H9 (cell line): ENCODE measurements around the gene STRN. TPM values are rescaled to one million over a fixed set of nuclear protein-coding genes. Genes with fewer than 3 reads are reported as not detected.

Experiments used
- DNase-seq: peaks from one replicate; pipeline ENCODE4 v3.0.0-alpha.2; 2017
- H2AFZ ChIP-seq: one replicate; pipeline ENCODE4 v1.6.1; 2013; ENCODE audit warnings: mild to moderate bottlenecking, low read length, control low read depth, moderate library complexity
- H2AK5ac ChIP-seq: 2 replicates; pipeline ENCODE4 v1.6.1; 2013; ENCODE audit warnings: low read length, control low read depth, mixed read lengths; ENCODE audit not compliant: insufficient read length
- H2BK120ac ChIP-seq: one replicate; pipeline ENCODE4 v1.6.1; 2013; ENCODE audit warnings: low read depth, mild to moderate bottlenecking, low read length, control low read depth, inconsistent platforms; ENCODE audit not compliant: poor library complexity, severe bottlenecking
- H2BK12ac ChIP-seq: 2 replicates; pipeline ENCODE4 v1.6.1; 2013; ENCODE audit warnings: low read length, control low read depth, mixed read lengths, low read depth; ENCODE audit not compliant: insufficient read length
- H2BK15ac ChIP-seq: 2 replicates; pipeline ENCODE4 v1.6.1; 2013; ENCODE audit warnings: low read depth, low read length, control low read depth
- H2BK20ac ChIP-seq: one replicate; pipeline ENCODE4 v1.6.1; 2013; ENCODE audit warnings: low read depth, mild to moderate bottlenecking, low read length, control low read depth, inconsistent platforms; ENCODE audit not compliant: poor library complexity, severe bottlenecking
- H2BK5ac ChIP-seq: 2 replicates; pipeline ENCODE4 v1.6.1; 2013; ENCODE audit warnings: low read length, control low read depth, mixed read lengths; ENCODE audit not compliant: insufficient read length
- H3K14ac ChIP-seq: 2 replicates; pipeline ENCODE4 v1.6.1; 2013; ENCODE audit warnings: low read length, control low read depth; ENCODE audit not compliant: insufficient read depth
- H3K18ac ChIP-seq: 2 replicates; pipeline ENCODE4 v1.6.1; 2013; ENCODE audit warnings: low read depth, mild to moderate bottlenecking, mixed read lengths, low read length, control low read depth; ENCODE audit not compliant: insufficient read length
- H3K23ac ChIP-seq: 2 replicates; pipeline ENCODE4 v1.6.1; 2013; ENCODE audit warnings: low read length, control low read depth, mixed read lengths, low read depth; ENCODE audit not compliant: insufficient read length
- H3K23me2 ChIP-seq: 2 replicates; pipeline ENCODE4 v1.6.1; 2013; ENCODE audit warnings: low read depth, mild to moderate bottlenecking, mixed read lengths, low read length, control low read depth; ENCODE audit not compliant: insufficient read length, poor library complexity, severe bottlenecking
- H3K27ac ChIP-seq: 2 replicates; pipeline ENCODE4 v1.5.1; 2013; ENCODE audit warnings: low read length, control low read depth, mixed read lengths, low read depth; ENCODE audit not compliant: insufficient read length
- H3K27me3 ChIP-seq: 2 replicates; pipeline ENCODE4 v1.6.1; 2013; ENCODE audit warnings: low read length, control low read depth, inconsistent platforms; ENCODE audit not compliant: insufficient read depth
- H3K4ac ChIP-seq: 2 replicates; pipeline ENCODE4 v1.6.1; 2013; ENCODE audit warnings: low read depth, mild to moderate bottlenecking, control low read depth, inconsistent platforms, low read length, moderate library complexity
- H3K4me1 ChIP-seq: 2 replicates; pipeline ENCODE4 v1.6.1; 2013; ENCODE audit warnings: low read length, control low read depth, inconsistent platforms; ENCODE audit not compliant: insufficient read depth
- H3K4me2 ChIP-seq: 2 replicates; pipeline ENCODE4 v1.6.1; 2013; ENCODE audit warnings: low read length, control low read depth, mixed read lengths; ENCODE audit not compliant: insufficient read length, insufficient read depth
- H3K56ac ChIP-seq: 2 replicates; pipeline ENCODE4 v1.6.1; 2013; ENCODE audit warnings: low read depth, mild to moderate bottlenecking, mixed read lengths, low read length, control low read depth; ENCODE audit not compliant: insufficient read length
- H3K79me1 ChIP-seq: 2 replicates; pipeline ENCODE4 v1.6.1; 2013; ENCODE audit warnings: low read depth, mild to moderate bottlenecking, moderate library complexity, low read length, control low read depth, inconsistent platforms; ENCODE audit not compliant: insufficient read depth, poor library complexity, severe bottlenecking
- H3K79me2 ChIP-seq: 2 replicates; pipeline ENCODE4 v1.6.1; 2013; ENCODE audit warnings: low read length, control low read depth, inconsistent platforms; ENCODE audit not compliant: insufficient read depth
- H3K9ac ChIP-seq: 2 replicates; pipeline ENCODE4 v1.6.1; 2013; ENCODE audit warnings: low read length, control low read depth, mixed read lengths; ENCODE audit not compliant: insufficient read length; ENCODE audit errors: extremely low read depth
- H3K9me3 ChIP-seq: one replicate; pipeline ENCODE4 v1.6.1; 2013; ENCODE audit warnings: low read depth, low read length, inconsistent platforms; ENCODE audit not compliant: control insufficient read depth
- H3T11ph ChIP-seq: one replicate; pipeline ENCODE4 v1.6.1; 2013; ENCODE audit warnings: mild to moderate bottlenecking, low read length, control low read depth, inconsistent platforms
- H4K20me1 ChIP-seq: one replicate; pipeline ENCODE4 v1.6.1; 2013; ENCODE audit not compliant: control insufficient read depth, insufficient read length, insufficient read depth
- H4K5ac ChIP-seq: 2 replicates; pipeline ENCODE4 v1.6.1; 2013; ENCODE audit warnings: low read depth, mild to moderate bottlenecking, mixed read lengths, low read length, control low read depth; ENCODE audit not compliant: insufficient read length
- H4K8ac ChIP-seq: replicated peaks from 2 replicates; pipeline ENCODE4 v1.6.1; 2013; ENCODE audit warnings: low read length, control low read depth, mixed read lengths, low read depth; ENCODE audit not compliant: insufficient read length
- H4K91ac ChIP-seq: 2 replicates; pipeline ENCODE4 v1.6.1; 2013; ENCODE audit warnings: low read depth, mild to moderate bottlenecking, moderate library complexity, mixed read lengths, low read length, control low read depth; ENCODE audit not compliant: insufficient read length
- H3K27ac Mint-ChIP-seq, 3 experiments: 2 replicates in 2 of 3; 3 replicates in 1 of 3; pipeline ENCODE4 v1.8.0; 2020 to 2021; ENCODE audit warnings: mixed read lengths in 3 of 3, mild to moderate bottlenecking in 1 of 3, moderate library complexity in 1 of 3
- H3K27me3 Mint-ChIP-seq: 2 replicates; pipeline ENCODE4 v1.8.0; 2021; ENCODE audit warnings: low read depth, mild to moderate bottlenecking, moderate library complexity, mixed read lengths
- H3K36me3 Mint-ChIP-seq, 3 experiments: 2 replicates in 2 of 3; 3 replicates in 1 of 3; pipeline ENCODE4 v1.8.0; 2020 to 2021; ENCODE audit warnings: low read depth in 3 of 3, mixed read lengths in 3 of 3; ENCODE audit not compliant: insufficient read depth in 1 of 3
- H3K4me1 Mint-ChIP-seq, 2 experiments: 2 replicates each; pipeline ENCODE4 v1.8.0; 2020; ENCODE audit warnings: mixed read lengths in 2 of 2
- H3K4me3 Mint-ChIP-seq, 2 experiments: 2 replicates in 1 of 2; 3 replicates in 1 of 2; pipeline ENCODE4 v1.8.0; 2020 to 2021; ENCODE audit warnings: mild to moderate bottlenecking in 2 of 2, mixed read lengths in 2 of 2, moderate library complexity in 1 of 2
- H3K9me3 Mint-ChIP-seq, 2 experiments: 2 replicates in 1 of 2; 3 replicates in 1 of 2; pipeline ENCODE4 v1.8.0; 2020; ENCODE audit warnings: mild to moderate bottlenecking in 2 of 2, mixed read lengths in 2 of 2, moderate library complexity in 1 of 2
- WGBS: extraction: QIAGEN DNeasy Blood & Tissue Kit; methylation state at CpG from one replicate; pipeline ENCODE4 v1.1.7; 2013; ENCODE audit warnings: missing lambda C conversion rate, low lambda C conversion rate, mixed read lengths; ENCODE audit not compliant: insufficient read length; ENCODE audit errors: extremely low coverage; 5-methylcytosine and 5-hydroxymethylcytosine counted together
- total RNA-seq: library from RNA; stranded (reverse); gene quantifications from 2 replicates; pipeline ENCODE4 v1.2.1, GENCODE V29; 2021
- TF ChIP-seq, protein P1 (sequence below): fragments of 200-600 bp; sonication (generic); conservative IDR thresholded peaks from 3 replicates; pipeline ENCODE4 v1.8.0; 2021; ENCODE audit warnings: antibody characterized with exemption, mild to moderate bottlenecking

Gene STRN
- total RNA-seq, 1 experiment from 2014 or later: 31.7 TPM

DNA sequence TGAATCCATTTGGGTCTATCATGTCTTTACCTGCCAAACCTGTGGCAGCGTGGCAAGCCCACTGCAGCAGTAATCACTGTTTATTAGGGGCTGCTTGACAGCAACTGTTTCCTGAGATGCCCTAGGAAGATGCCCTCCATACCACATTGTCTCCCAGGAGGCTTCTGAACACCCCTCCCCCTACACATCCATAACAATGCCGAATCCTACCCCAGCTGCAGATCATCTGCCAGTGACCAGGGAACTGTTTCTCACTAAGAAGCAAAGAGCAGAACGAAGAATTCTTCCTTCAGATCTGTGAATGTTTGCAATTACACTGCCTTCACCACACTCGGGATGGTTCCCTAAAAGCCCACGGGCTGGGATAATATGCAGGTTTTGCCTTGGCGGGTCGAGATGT, 142.1 kb downstream of the STRN start:
- H3T11ph ChIP-seq: no peak overlapping the region
- no peak overlapping the region for H3K23ac ChIP-seq
- 0 out of 2 replicates have a peak, but pooled peaks cover 2% of the 10 kb centered on the region for H3K4me1 ChIP-seq
- H3K79me1 ChIP-seq: no peaks in the 10 kb centered on the region
- no peaks in the 10 kb centered on the region; a peak in 1 of 7 replicates for H3K36me3 Mint-ChIP-seq
- no peaks in the 10 kb centered on the region; the same call in 1 of the 2 replicates for H3K27me3 Mint-ChIP-seq
- H2BK120ac ChIP-seq: no peak overlapping the region
- H4K5ac ChIP-seq: no peak overlapping the region
- no peak overlapping the region for H2AK5ac ChIP-seq
- no peak overlapping the region for H3K27ac ChIP-seq
- H3K18ac ChIP-seq: peak overlapping the region; percentile 76
- H3K9me3 Mint-ChIP-seq: no peaks in the 10 kb centered on the region
- H2BK15ac ChIP-seq: no peak overlapping the region
- H3K23me2 ChIP-seq: no peaks in the 10 kb centered on the region
- WGBS: no CpG with 5 or more reads among the region's 7 CpGs
- H3K14ac ChIP-seq: no peak overlapping the region
- H4K20me1 ChIP-seq: no peaks in the 10 kb centered on the region
- H3K27ac Mint-ChIP-seq: peak overlapping the region; percentile 20 to 88 (median 87); a peak in 6 of 7 replicates
- TF ChIP-seq, protein P1, sequence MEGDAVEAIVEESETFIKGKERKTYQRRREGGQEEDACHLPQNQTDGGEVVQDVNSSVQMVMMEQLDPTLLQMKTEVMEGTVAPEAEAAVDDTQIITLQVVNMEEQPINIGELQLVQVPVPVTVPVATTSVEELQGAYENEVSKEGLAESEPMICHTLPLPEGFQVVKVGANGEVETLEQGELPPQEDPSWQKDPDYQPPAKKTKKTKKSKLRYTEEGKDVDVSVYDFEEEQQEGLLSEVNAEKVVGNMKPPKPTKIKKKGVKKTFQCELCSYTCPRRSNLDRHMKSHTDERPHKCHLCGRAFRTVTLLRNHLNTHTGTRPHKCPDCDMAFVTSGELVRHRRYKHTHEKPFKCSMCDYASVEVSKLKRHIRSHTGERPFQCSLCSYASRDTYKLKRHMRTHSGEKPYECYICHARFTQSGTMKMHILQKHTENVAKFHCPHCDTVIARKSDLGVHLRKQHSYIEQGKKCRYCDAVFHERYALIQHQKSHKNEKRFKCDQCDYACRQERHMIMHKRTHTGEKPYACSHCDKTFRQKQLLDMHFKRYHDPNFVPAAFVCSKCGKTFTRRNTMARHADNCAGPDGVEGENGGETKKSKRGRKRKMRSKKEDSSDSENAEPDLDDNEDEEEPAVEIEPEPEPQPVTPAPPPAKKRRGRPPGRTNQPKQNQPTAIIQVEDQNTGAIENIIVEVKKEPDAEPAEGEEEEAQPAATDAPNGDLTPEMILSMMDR: no peak
- H3K4me1 Mint-ChIP-seq: peaks cover 23 to 26% of the 10 kb centered on the region in 2 experiments
- no peak overlapping the region for H3K4ac ChIP-seq
- no peak overlapping the region for H3K9ac ChIP-seq
- no peak overlapping the region for H2BK5ac ChIP-seq
- peak overlapping the region in 1 of 2 experiments; percentile 41; a peak in 1 of 5 replicates for H3K4me3 Mint-ChIP-seq
- no peaks in the 10 kb centered on the region for H3K9me3 ChIP-seq
- H2BK20ac ChIP-seq: no peak overlapping the region
- H4K91ac ChIP-seq: no peak overlapping the region
- H2BK12ac ChIP-seq: no peak overlapping the region
- H2AFZ ChIP-seq: no peak overlapping the region
- no peaks in the 10 kb centered on the region for H3K79me2 ChIP-seq
- DNase-seq: peak; percentile 59
- H4K8ac ChIP-seq: no peak overlapping the region
- no peaks in the 10 kb centered on the region for H3K27me3 ChIP-seq
- H3K4me2 ChIP-seq: peak overlapping the region; percentile 29
- H3K56ac ChIP-seq: no peak overlapping the region
